ENCODE measurements around the gene ZNF500.

- 0 out of 2 replicates have a peak, but pooled peaks have one; percentile 34 for TF ChIP-seq CREB1 (IDR thresholded peaks at IDR 0.05; ENCODE audit: low read depth)
- TF ChIP-seq REST (IDR thresholded peaks at IDR 0.05; ENCODE audit: low read depth), result no peak
- no peak for TF ChIP-seq FOXM1 (IDR thresholded peaks at IDR 0.05; ENCODE audit: borderline replicate concordance, low read depth)
- no peak for TF ChIP-seq EP300 (IDR thresholded peaks at IDR 0.05; ENCODE audit: borderline replicate concordance)
- TF ChIP-seq TEAD4 (IDR thresholded peaks at IDR 0.05), result no peak
- TF ChIP-seq NFIC (IDR thresholded peaks at IDR 0.05), result no peak; the same call in 1 of the 2 replicates
These were observed at the start of gene ZNF500 for GRCh38 chr16:4766875-4767628.

Measured in Ishikawa (cell line).